GM19372 (cell line): ENCODE data around the gene CDK11B.

Source experiments
- ATAC-seq: cut with Tn5 transposase; IDR thresholded peaks from one replicate; pipeline ENCODE4 v1.9.1; 2021; ENCODE audit warnings: mild to moderate bottlenecking, low read depth, moderate library complexity; ENCODE audit not compliant: unreplicated experiment

CDK11B gene

DNA sequence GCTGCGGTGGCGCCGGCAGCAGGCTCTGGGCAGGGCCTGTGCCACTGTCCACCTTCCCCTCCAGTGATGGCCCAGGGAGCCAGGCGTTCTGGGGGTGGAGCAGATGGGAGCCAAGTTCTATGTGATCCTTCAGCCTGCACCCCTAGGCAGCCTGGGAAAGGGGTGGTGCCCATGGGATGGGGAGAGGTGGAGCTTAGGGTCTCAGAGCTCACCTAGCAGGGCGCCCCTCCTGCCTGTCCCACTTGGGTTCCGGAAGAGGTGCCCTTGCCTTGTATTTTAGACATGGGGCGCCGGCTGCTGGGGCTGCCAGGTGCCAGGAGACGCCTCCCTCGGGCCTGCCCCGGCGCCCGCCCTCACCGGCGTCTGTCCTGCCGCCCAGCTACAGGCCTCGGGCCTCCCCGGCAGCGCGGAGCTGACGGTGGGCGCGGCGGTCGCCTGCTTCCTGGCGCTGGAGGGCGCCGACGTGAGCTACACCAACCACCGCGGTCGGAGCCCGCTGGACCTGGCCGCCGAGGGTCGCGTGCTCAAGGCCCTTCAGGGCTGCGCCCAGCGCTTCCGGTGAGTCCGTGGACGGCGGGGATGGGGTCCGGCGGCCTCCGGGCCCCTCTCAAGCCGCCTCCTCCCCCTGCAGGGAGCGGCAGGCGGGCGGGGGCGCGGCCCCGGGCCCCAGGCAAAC, 29.9 kb downstream of the CDK11B start:
- ATAC-seq, result no peak

DNA sequence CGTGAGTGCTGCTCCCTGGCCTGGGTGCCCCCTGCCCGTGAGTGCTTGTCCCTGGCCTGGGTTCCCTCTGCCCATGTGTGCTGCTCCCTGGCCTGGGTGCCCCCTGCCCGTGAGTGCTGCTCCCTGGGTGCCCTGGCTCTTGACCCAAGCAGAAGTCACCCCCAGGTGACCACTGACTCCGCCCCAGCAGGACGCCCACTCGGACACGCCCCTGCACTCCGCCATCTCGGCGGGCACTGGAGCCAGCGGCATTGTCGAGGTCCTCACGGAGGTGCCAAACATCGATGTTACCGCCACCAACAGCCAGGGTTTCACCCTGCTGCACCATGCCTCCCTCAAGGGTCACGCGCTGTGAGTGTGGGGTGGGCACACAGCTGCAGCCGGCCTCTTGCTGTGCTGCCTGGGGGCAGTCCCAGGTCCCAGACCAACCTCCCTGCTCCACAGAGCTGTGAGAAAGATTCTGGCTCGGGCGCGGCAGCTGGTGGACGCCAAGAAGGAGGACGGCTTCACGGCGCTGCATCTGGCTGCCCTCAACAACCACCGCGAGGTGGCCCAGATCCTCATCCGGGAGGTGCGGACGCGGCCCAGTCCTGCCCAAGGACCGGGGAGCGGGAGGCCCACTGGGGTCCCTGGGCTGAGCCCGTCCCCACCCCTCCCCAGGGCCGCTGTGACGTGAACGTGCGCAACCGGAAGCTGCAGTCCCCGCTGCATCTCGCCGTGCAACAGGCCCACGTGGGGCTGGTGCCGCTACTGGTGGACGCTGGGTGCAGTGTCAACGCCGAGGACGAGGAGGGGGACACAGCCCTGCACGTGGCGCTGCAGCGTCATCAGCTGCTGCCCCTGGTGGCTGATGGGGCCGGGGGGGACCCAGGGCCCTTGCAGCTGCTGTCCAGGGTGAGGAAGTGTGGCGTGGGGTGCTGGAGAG, 30.7 kb downstream of the CDK11B start:
- ATAC-seq, result no peak

- no peak for ATAC-seq
Measured at GRCh38 chr1:1627261-1627828, 31.5 kb downstream of the CDK11B start.

DNA sequence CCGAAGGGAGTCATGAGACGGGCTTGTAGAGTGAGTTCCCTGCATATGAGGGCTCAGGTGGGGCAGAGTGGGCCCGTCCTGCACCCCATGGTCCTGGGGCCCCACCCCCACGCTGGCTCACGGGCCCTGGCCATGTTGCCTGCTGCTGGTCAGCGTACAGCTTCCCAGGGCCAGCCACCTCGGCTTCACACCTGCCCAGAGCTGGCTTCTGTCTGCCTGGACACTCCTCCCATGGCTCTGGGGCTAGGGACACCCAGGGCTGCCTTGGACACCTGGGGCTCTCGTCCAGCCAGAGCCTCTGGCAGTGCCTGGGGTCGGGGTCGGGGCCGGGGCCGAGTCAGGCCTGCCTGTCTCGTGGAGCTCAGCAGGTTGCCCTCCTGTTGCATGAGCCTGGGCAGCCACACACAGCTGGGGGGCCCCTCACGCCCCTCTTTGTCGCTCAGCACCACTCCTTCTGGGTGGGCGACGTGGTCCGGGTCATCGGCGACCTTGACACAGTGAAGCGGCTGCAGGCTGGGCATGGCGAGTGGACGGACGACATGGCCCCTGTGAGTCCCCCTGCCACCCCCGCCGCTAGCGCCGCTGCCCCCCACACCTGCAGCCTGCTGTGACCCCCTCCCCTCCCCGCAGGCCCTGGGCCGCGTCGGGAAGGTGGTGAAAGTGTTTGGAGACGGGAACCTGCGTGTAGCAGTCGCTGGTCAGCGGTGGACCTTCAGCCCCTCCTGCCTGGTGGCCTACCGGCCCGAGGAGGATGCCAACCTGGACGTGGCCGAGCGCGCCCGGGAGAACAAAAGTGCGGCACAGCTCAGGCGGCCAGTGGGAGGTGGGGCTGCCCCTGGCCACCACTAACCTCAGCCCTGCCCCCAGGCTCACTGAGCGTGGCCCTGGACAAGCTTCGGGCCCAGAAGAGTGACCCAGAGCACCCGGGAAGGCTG, 32.3 kb downstream of the CDK11B start:
- ATAC-seq, result no peak

DNA sequence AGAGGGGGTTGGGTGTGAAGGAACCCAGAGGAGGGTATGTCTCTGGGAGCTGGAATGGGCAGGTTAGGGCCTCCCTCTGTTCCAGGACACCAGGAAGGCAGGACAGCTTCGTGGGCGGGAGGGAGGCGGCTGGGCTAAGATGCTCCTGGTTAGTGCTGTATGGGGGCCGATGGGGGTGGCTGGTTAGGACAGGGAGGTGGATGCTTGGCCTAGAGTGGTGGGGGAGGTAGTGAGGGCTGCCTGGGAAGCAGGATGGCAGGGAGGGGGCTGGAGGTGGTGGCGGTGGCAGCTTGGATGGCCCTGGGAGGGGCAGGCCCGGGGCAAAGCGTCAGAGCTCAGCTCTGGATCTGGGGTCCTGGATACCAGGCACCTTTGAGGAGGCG, 33.0 kb downstream of the CDK11B start:
- no peak for ATAC-seq

DNA sequence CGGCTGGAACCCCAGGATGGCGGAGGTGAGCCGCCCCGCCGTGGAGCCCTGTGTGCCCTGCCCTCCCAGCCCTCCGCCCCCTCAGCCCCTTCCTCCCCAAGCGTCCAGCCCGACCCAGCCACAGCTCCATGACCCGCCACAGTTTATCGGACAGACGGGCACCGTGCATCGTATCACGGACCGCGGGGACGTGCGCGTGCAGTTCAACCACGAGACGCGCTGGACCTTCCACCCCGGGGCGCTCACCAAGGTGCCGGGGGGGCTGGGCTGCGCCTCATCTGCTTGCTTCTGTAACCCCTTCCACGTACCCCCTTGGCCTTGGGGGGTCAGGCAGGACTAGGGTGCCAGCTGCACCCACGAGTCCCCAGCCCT, 33.4 kb downstream of the CDK11B start:
- no peak for ATAC-seq

GRCh38 chr1:1624443-1625403, 34.1 kb downstream of the CDK11B start:
- ATAC-seq, result no peak

- no peak for ATAC-seq
Measured at GRCh38 chr1:1623631-1624442, 35.0 kb downstream of the CDK11B start.

- ATAC-seq, result no peak
Measured at GRCh38 chr1:1623181-1623630, 35.6 kb downstream of the CDK11B start.

DNA sequence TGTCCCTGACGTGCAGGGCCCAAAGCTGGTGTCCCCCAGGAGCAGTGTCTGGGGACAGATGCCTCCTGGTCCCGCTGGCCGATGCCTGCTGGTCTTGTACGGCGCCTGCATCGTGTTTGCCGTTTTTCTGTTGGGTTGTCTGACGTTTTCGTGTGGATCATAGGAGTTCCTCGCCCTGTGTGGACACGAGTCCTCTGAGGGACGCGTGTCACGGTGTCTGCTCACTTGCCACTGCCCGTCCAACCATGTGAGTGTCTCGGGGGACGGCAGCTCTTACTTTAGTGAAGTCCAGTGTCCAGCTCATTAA, 36.1 kb downstream of the CDK11B start:
- ATAC-seq, result no peak

DNA sequence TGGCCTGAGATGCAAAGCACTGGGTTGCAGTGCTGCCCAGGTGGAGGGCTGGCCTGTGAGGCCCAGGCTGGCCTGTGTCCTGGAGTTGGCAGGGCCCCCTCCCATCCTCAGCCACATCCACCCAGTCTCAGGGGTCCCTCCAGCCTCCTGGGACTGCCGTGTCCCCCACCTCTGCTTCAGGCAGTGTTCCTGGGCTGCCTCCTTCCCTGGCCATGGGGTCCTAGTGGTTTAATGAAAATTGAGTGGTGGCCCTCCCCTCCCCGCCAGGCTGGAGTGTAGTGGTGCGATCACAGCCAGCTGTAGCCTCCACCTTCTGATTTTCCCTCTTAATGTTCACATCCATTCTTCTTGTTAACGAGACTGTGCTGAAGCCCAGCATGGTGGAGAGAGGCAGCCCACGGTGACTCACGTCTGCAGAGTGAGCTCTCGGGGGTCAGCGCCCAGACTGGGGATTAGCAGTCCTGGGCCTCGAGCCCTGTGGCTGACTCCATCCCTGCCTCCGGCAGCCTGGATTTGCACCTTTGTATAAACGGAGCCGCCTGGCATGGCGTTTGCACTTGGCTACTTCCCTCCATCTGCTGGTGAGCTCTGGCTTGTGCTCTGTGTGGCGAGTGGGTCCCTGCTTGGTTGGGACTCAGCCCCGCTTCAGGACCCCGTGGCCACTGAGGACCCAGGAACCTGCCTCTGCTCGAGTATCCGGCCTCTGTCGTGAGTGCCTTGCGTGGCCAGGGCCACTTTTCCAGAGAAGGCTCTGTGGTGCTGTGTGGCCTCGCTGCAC, 36.6 kb downstream of the CDK11B start:
- ATAC-seq, result no peak

GRCh38 chr1:1621173-1622009, 37.4 kb downstream of the CDK11B start:
- ATAC-seq, result no peak

- no peak for ATAC-seq
Measured at GRCh38 chr1:1620433-1621139, 38.2 kb downstream of the CDK11B start.

- no peak for ATAC-seq
Measured at GRCh38 chr1:1619917-1620361, 38.9 kb downstream of the CDK11B start.

DNA sequence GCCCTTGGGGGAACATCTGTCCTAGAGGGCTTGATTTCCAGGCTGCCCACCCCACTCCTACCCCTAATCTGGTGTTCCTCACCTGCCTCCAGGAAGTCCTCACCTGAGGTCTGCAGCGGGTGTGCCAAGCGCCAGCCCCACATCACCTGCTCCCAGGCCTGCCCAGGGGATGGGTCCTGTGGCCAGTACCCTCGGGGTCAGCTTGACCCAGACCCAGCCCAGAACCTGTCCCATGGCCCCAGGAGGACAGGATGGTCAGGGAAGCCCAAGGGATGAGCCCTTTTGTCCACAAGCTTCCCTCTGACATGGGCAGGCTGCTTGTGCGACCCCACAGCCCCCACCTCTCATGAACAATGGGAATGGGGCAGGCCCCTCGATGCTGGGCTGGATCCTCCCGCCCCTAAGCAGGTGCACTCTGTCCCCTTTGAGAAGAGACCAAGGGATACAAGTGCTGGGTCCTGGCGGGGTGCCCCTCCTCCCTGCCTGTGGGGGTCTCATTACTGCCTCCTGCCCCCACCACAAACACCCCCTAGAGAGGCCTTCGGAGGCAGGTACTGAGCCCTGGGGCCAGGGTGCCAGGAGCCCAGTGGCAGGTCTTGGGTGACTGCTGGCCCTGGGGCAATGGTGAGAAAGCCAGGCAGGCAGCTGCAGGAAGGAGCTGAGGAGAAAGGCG, 40.3 kb downstream of the CDK11B start:
- no peak for ATAC-seq

DNA sequence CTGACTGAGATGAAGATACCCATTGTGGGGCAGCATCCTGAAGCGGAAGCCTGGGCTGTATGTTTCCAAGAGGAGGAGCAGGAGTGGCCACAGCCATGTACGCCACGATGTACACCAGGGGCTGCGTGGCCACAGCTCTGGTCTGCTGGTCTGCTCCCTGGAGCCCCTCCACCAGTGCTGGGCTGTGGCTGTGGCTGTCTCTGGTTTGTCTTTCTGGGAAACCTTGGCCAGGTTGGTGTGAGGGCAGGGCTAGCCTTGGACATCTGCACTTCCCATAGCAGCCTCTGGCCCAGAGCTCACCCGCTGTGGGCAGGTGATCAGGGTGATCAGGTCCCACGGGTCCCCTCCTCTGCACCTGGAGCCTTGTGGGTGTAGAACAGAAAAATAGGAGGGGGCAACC, 40.9 kb downstream of the CDK11B start:
- ATAC-seq, result no peak
